ENCODE results near the gene RNF224. TPM values are rescaled to one million over a fixed set of nuclear protein-coding genes. Genes with fewer than 3 reads are reported as not detected.

Gene RNF224
- total RNA-seq, 1 donor from 2014 or later: not detected

Other genes starting within 250 kb of the RNF224 start
- 1.2 and 40.7 TPM in 2 replicates for gene PTGDS, start 250.0 kb upstream of the RNF224 start, total RNA-seq
- 0.66 and 6.4 TPM in 2 replicates for gene LCNL1, start 244.5 kb upstream of the RNF224 start, total RNA-seq
- 23.9 and 25.1 TPM in 2 replicates for gene PAXX, start 235.1 kb upstream of the RNF224 start, total RNA-seq
- gene CLIC3, start 230.9 kb upstream of the RNF224 start, total RNA-seq: 0.55 and 3.0 TPM in 2 replicates
- 19.0 and 31.7 TPM in 2 replicates for gene ABCA2, start 199.3 kb upstream of the RNF224 start, total RNA-seq
- gene FUT7, start 195.4 kb upstream of the RNF224 start, total RNA-seq: not detected in 2 replicates
- 13.3 and 20.9 TPM in 2 replicates for gene NPDC1, start 181.3 kb upstream of the RNF224 start, total RNA-seq
- not detected in 2 replicates for gene ENTPD2, start 173.4 kb upstream of the RNF224 start, total RNA-seq
- gene SAPCD2, start 156.9 kb upstream of the RNF224 start, total RNA-seq: 7.1 and 18.6 TPM in 2 replicates
- gene UAP1L1, start 150.0 kb upstream of the RNF224 start, total RNA-seq: 28.3 and 33.1 TPM in 2 replicates
- 73.2 and 128 TPM in 2 replicates for gene MAN1B1, start 140.5 kb upstream of the RNF224 start, total RNA-seq
- 45.3 and 86.1 TPM in 2 replicates for gene DPP7, start 112.8 kb upstream of the RNF224 start, total RNA-seq
- under 0.01 and 0.11 TPM in 2 replicates for gene GRIN1, start 88.3 kb upstream of the RNF224 start, total RNA-seq
- gene LRRC26, start 57.5 kb upstream of the RNF224 start, total RNA-seq: not detected in 2 replicates
- 0.25 TPM in 1 of 2 replicates, not detected in the other for gene TMEM210, start 55.4 kb upstream of the RNF224 start, total RNA-seq
- 29.9 and 34.0 TPM in 2 replicates for gene ANAPC2, start 38.9 kb upstream of the RNF224 start, total RNA-seq
- 60.9 and 82.4 TPM in 2 replicates for gene SSNA1, start 38.8 kb upstream of the RNF224 start, total RNA-seq
- gene TPRN, start 26.8 kb upstream of the RNF224 start, total RNA-seq: 6.8 and 8.7 TPM in 2 replicates
- 37.1 and 41.5 TPM in 2 replicates for gene TMEM203, start 21.9 kb upstream of the RNF224 start, total RNA-seq
- 2.6 and 4.8 TPM in 2 replicates for gene NDOR1, start 21.8 kb upstream of the RNF224 start, total RNA-seq
- gene RNF208, start 5.3 kb upstream of the RNF224 start, total RNA-seq: 0.11 and 0.25 TPM in 2 replicates
- 0.55 and 0.62 TPM in 2 replicates for gene CYSRT1, start 2.3 kb upstream of the RNF224 start, total RNA-seq
- gene SLC34A3, start 3.4 kb downstream of the RNF224 start, total RNA-seq: not detected in 2 replicates
- gene TUBB4B, start 13.8 kb downstream of the RNF224 start, total RNA-seq: 153 and 473 TPM in 2 replicates
- gene STPG3, start 23.8 kb downstream of the RNF224 start, total RNA-seq: not detected in 2 replicates
- gene NELFB, start 27.8 kb downstream of the RNF224 start, total RNA-seq: 60.7 and 75.9 TPM in 2 replicates
- gene TOR4A, start 50.2 kb downstream of the RNF224 start, total RNA-seq: 34.0 and 38.7 TPM in 2 replicates
- gene NRARP, start 74.8 kb downstream of the RNF224 start, total RNA-seq: 0.11 and 0.12 TPM in 2 replicates
- gene EXD3, start 195.7 kb downstream of the RNF224 start, total RNA-seq: 6.5 and 19.5 TPM in 2 replicates
- 0.22 and 1.00 TPM in 2 replicates for gene NOXA1, start 195.9 kb downstream of the RNF224 start, total RNA-seq
- under 0.01 and 0.12 TPM in 2 replicates for gene ENTPD8, start 213.9 kb downstream of the RNF224 start, total RNA-seq
- 16.9 and 28.0 TPM in 2 replicates for gene NSMF, start 231.8 kb downstream of the RNF224 start, total RNA-seq

Data from uterine smooth muscle cell (primary cell).